Lower leg skin (tissue), 3 donors: ENCODE results near the gene ANGPTL2.

Experiments used
- POLR2A ChIP-seq, 2 donors: fragments of 450-650 bp; IDR thresholded peaks; one replicate each; pipeline ENCODE4 v1.6.1; 2016 to 2017; ENCODE audit warnings: antibody characterized with exemption in 2 of 2, mild to moderate bottlenecking in 1 of 2, moderate library complexity in 1 of 2
- TF ChIP-seq, protein P1 (sequence below), 3 donors: fragments of 450-650 bp; IDR thresholded peaks; one replicate each; pipeline ENCODE4 v1.5.1; 2016; ENCODE audit warnings: antibody characterized with exemption in 3 of 3, mild to moderate bottlenecking in 3 of 3, moderate library complexity in 2 of 3

GRCh38 chr9:127116088-127116726 lies 6.2 kb downstream of the ANGPTL2 start:
- TF ChIP-seq, protein P1, sequence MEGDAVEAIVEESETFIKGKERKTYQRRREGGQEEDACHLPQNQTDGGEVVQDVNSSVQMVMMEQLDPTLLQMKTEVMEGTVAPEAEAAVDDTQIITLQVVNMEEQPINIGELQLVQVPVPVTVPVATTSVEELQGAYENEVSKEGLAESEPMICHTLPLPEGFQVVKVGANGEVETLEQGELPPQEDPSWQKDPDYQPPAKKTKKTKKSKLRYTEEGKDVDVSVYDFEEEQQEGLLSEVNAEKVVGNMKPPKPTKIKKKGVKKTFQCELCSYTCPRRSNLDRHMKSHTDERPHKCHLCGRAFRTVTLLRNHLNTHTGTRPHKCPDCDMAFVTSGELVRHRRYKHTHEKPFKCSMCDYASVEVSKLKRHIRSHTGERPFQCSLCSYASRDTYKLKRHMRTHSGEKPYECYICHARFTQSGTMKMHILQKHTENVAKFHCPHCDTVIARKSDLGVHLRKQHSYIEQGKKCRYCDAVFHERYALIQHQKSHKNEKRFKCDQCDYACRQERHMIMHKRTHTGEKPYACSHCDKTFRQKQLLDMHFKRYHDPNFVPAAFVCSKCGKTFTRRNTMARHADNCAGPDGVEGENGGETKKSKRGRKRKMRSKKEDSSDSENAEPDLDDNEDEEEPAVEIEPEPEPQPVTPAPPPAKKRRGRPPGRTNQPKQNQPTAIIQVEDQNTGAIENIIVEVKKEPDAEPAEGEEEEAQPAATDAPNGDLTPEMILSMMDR (IDR thresholded peaks at IDR 0.05), result no peak
- no peak for TF ChIP-seq POLR2A (IDR thresholded peaks at IDR 0.05)
